NCI-H1105 treated with DMSO at 0.1 percent for 48 hours (cell line): Measurements from ENCODE around the gene ARL3.
"Not testable (repeated sequence)": the region's sequence is repeated elsewhere in the genome, so short reads cannot be mapped to it uniquely, and the experiment has no call there.

Experiments used
- DNase-seq: peaks from one replicate; lab custom pipeline; 2025; lab: John Stamatoyannopoulos, UW

Gene ARL3, protein sequence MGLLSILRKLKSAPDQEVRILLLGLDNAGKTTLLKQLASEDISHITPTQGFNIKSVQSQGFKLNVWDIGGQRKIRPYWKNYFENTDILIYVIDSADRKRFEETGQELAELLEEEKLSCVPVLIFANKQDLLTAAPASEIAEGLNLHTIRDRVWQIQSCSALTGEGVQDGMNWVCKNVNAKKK

DNA sequence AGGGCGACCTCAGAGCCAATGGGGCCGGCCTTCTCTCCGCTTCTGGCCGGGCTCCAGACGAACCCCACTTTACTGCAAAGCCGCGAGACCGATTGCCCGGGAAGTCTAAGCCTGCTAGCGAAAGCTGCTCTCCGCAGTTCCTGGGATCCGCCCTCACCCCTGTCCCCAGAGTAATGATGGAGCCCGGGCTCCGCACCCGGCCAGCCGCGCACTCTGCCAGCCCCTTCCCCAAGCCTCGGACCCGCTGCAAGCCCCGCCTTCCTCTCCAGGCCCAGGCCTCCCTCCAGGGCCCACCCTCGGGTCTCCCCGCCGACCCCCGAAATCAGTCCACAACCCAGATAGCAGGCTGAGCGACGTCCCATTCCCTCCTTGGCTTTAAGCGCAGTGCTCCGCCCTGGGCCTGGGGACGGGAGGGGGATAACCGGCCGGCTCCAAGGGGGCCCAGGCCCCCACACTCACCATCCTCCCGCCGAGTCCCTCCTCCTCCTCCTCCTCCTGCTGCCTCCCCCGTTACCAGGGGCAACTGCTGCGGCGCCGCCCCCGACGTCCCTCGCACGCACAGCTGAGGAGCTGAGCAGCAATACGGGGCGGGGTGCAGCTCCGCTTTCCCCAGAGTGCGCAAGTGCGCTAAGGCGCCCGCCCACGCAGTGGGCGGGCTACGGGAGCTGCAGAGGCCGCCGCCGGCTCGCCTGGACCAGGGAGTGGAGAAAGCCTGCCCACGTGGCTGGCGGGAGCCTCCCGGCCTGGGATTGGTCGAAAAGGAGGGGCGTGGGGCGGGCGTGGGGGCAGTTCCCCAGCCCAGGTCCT is at the start of gene ARL3:
Gene ARL3, minus strand, starts transcription at position 584 of the 807 bp plus-strand sequence. Its CDS starts 122 bp downstream, at position 462.
- DNase-seq, result peak; percentile 93

DNA sequence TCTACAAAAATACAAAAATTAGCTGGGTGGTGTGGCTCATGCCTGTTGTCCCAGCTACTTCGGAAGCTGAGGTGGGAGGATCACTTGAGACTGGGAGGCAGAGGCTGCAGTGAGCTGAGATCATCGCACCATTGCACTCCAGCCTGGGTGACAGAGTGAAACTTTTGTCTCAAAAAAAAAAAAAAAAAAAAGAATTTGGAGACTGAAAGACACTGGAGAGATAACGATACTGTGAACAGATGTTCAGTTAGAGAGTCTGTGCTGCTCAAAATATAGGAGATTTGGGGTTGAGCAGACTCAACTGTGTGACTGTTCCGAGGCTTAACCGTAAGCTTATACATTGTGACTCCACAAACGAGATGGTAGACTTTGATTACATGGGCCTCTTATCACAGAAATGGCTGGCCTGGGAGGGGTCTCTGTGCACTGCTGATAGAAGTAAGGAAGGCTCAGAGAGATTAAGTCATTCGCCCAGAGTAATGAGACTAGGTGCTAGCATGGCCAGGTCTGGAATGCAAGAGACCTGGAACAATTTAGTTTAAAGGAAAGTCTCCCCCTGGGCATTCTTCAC is 48.9 kb upstream of the ARL3 start:
- DNase-seq, result no peak

DNA sequence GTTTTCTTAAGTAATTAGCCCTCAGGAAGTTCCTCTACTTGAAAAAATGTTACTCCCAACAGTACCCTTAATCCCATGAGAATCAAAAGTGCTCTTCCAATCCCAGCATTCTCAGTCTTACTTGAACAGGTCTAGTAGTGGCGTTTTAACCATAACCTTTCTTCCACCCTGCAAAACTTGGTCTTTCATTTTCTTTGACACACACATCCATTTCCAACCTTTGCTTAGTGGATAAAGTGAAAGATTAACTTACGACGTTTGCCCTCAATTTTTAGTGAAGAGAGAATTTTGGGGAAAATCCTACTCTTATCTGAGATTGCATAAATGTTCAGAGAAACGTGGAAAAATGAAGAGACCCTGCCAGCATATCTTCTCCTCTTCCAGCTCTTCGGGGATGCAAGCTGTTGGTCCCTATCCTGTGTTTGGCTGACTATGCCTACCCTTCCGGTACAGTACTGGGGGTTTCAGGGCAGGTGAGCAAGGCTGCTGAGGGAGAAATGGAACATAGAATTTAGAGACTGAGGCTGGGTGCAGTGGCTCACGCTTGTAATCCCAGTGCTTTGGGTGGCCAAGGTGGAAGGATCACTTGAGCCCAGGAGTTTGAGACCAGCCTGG is 48.3 kb upstream of the ARL3 start:
- no peak for DNase-seq

DNA sequence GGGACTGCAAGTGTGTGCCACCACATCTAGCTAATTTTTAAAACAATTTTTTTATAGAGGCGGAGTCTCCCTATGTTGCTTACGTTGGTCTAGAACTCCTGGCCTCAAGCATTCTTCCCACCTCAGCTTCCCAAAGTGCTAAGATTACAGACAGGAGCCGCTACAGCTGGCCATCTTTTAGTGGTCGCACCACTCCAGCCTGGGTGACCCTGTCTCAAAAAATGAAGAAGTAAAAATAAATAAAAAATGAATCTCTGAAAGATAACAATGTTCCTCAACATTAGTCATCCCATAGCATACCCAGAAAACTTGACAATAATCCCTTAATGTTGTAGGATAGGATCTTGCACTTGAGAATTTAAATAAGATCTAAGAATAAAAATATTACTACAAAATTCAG is 47.8 kb upstream of the ARL3 start:
- DNase-seq, result no peak

DNA sequence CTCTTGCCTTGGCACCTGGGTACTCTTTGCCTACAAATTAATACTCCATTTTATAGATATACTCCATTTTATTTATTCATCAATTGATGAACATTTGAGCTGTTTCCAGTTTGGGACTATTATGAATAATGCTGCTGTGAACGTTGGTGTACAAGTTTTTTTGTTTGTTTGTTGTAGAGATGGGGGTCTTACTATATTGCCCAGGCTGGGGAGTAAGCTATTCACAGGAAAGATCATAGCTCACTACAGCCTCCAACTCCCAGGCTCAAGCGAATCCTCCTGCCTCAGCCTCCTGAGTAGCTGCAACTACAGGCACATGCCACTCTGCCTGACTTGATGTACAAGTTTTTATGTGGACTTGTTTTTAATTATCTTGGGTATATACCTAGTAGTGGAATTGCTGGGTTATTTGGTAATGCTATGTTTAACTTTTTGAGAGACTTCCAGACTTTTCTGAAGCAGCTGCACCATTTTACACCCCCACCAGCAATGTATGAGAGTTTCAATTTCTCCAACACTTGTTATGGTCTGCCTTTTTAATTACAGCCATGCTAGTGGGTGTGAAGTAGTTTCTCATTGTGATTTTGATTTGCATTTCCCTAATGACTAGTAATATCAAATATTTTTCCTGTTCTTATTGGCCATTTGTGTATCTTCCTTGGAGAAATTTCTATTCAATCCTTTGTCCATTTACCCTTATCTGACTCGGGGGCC is 45.5 kb upstream of the ARL3 start:
- no peak for DNase-seq

DNA sequence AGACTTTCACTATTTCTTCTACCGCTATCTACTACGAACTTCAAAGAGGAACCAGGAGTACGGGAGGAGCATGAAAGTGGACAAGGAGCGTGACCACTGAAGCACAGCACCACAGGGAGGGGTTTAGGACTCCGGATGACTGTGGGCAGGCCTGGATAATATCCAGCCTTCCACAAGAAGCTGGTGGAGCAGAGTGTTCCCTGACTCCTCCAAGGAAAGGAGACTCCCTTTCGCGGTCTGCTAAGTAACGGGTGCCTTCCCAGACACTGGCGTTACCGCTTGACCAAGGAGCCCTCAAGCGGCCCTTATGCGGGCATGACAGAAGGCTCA is 44.7 kb upstream of the ARL3 start:
- not testable (repeated sequence) for DNase-seq

DNA sequence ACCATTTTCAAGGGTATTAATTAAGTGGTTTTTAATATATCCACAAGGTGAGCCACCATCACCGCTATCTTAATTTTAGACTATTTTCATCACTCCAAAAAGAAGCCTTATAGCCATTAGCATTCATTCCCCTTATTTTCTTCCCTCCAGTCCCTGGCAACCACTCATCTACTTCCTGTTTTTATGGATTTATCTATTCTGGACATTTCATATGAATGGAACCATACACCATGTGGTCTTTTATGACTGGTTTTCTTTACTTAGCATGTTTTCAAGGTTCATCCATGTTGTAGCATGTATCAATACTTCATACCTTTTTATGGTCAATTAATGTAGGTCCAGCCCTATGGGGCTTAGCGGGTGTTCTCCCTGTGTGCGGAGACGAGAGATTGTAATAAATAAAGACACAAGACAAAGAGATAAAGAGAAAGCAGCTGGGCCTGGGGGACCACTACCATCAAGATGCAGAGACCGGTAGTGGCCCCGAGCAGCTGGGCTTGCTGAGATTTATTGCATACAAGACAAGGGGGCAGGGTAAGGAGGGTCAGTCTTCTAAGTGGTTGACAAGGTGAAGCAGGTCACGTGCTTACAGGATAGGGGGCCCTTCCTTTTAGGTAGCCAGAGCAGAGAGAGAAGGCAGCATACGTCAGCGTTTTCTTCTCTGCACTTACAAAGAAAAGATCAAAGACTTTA is 44.2 kb upstream of the ARL3 start:
- no peak for DNase-seq

DNA sequence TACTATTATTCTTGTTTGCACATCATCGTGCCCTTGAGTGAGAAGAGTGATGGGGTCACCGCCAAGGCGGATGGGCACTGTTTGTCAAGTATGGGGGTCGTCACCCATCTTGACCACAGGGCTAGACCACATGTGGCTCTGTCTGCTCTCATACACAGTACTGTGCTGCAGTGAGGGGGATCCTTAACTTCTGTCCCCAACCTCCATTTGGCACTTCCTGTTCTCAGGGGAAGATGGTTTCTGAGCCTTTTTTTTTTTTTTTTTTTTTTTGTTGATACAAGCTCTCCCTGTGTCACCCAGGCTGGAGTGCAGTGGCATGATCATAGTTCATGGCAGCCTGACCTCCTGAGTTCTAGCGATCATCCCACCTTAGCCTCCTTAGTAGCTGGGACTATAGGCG is 43.1 kb upstream of the ARL3 start:
- DNase-seq, result no peak

DNA sequence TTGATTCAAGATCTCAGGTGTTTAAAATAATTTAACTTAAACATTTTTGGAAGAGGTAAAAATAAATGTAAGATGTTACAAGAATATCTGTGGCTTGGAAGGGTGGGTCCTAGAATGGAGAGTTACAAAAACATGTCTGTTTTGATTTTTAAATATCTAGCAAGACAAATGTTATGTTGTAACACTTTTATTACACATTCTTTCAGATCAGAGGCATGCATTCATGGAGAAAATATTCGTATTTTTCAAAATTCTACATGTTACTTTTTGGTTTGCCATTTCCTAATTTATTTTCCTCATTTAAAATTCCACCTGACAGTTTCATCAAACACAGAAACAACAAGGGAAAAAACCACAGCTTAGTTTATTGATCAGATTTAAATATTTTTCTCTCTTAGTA is 39.5 kb upstream of the ARL3 start:
- DNase-seq, result no peak

DNA sequence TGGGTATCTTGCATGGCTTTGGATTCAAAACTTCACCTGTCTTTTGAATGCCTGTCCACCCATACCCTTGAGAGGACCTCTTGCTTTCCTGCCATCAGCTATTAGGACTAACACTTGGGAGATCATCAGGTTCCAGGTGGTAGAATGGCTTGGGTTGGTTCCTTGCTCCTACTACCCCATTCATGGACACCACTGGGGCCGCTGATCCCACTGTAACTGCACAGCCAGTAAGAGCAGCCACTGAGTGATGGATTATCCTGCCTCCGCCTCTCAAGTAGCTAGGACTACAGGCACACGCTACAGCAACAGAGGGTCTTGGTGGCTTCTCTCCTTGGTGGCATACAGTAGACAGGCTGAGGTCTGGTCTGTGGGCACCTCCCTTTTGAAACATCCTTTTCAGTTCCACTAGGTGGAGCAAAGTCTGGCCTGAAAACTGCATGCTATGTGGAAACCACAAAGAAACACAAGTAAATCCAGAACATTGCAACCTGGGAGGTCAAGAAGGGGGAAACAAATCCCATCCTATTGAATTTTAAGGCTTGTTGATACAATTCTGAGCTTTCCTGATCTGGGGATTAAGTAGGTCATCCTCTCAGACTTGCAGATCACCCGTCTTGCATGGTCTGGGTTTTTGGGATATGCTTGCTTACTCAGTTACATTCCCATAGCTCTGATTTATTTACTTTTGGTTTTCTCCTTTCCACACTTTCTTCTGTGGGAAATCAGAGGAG is 38.9 kb upstream of the ARL3 start:
- DNase-seq, result no peak

DNA sequence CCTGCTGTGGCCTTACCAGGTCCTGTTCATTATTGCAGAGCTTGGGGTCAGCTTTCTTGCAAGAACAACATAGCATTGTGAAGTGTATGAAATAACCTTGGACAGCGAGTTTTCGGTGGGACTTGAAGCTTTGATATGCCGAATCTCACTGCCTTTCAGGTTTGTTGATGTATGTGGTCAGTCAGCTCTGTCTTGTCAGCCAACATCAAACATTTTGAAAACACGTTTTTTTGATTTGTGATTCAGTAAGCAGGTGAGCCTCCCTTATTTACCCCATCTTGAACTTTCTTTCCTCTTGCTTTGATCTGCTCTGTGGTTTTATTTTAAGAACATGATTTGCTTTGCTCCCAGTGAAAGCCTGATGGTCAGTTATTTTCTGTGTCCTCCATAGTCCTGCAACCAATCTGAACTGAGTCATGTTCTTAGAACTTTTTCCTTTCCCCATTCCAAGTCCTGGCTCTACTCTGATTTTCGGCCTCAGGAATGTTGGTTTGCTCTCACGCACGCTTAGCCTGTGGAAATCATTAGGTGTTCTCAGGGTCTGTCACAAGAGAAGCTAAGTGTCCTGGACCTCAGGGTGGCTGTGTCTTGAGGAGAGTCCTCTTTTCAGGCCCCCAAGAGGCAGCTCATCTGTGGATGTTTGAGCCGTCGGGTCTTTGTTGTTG is 38.2 kb upstream of the ARL3 start:
- no peak for DNase-seq

DNA sequence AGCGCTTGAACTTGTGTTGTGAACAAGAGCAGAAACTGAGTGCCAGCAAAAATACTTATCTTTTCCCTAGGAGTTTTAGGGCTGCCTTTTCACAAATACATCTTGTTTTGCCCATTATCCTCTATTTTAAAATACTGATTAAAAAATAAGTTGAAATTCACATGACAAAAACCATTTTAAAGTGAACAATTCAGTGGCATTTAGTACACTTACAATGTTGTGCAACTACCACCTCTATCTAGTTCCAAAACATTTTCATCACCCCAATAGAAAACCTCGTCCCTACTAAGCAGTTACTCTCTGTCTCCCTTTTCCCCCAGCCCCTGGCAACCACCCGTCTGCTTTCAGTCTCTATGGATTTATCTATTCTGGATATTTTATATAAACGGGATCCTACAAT is 31.0 kb upstream of the ARL3 start:
- no peak for DNase-seq

DNA sequence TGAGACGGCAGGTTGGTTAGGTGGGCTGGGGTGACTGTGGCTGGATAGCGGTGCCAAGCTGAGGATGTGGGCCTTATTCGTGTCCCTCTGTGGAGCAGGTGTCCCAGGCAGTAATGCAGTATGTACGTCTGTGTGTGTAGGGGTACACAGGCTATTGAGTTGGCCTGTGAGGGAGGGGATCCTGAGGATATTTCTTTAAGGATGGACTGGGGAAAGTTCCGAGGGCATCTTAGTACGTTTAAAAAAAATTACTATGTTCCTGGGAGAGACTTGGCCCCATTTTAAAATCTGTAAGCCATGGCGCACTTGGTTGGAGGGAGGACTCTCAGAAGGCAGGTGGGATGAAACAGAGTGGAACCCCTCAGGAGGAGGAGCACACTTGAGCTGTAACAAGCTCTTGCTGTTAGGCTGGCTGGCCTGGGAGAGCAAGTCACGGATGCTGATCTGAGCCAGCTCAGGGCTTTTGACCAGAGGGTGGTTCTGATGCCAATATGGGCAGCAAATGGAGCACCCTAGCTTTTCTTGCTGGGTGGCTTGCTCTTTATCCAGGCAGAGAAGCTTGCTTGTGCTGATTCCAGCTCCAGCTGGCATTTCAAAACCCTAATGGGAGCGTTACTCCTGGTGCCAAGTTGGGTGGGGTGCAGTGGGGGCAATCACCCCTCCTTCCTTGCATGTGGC is 30.3 kb upstream of the ARL3 start:
- no peak for DNase-seq

DNA sequence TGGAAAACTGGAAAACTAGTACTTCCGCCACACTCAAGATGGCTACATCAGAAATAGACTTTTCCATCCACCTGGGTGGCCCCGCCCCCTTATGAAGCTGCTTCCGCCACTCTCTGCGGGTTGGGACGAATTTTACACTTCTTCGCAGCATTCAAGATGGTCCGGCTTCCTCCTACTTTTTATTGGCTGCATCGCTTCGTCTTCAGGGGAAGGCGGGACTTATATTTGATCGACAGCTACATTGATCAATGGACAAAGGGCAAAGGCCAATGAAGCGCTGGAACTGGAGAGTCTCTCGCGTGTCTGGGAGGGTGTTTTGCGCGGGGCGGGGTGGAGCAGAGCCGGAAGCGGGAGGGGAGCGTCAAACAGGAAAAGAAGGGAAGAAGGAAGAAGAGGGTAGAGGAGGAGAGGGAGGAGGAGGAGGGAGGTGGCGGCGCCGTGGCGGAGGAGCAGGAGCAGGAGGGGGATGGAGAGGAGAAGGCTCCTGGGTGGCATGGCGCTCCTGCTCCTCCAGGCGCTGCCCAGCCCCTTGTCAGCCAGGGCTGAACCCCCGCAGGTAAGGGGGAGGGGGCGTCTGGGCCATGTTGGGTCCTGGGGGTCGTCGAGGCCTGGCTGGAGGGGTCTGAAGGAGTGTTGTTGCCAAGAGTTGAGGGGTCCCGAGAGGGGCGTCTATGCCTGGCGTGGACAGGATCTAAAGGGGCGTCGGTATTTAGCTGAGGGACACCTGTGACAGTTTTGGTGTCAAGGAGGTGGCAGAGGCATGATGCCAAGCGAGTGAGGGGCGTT is 29.6 kb upstream of the ARL3 start, which contains the start of gene WBP1L:
Gene WBP1L, plus strand, starts transcription at position 361 of the 786 bp plus-strand sequence. Its CDS starts 106 bp downstream, at position 467.
- peak; percentile 95 for DNase-seq

DNA sequence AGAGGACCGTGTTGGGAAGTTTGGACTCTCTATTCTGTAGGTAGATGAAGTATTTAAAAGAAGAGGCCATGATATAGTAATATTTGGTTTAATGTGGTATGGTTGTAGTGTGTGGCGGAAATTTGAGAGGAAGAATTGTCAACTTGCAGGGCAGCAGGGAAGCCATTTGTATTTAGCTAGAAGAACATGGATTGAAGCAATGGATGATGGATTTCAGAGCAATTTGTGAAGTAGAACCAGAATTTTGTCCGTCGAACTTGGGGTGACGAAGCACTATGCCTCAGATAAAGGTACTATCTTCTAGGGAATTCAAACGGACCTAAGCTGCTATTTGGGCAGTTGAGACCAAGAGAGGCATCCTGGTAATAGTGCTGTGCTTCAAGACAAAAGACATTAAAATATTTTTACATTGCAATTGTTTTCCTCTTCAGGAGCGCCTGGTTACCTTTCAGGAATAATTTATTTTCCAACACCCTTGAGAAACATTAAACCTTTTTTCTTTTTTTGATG is 28.9 kb upstream of the ARL3 start:
- DNase-seq, result no peak

DNA sequence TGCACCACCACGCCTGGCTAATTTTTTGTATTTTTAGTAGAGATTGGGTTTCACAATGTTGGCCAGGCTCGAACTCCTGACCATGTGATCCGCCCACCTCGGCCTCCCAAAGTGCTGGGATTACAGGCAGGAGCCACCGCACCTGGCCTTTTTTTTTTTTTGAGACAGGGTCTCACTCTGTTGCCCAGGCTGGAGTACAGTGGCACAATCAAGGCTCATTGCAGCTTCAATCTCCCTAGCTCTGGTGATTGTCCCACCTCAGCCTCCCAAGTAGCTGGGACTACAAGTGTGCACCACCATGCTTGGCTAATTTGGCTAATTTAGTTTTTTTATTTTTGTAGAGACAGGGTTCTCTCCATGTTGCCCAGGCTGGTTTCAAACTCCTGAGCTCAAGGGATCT is 28.1 kb upstream of the ARL3 start:
- not testable (repeated sequence) for DNase-seq

DNA sequence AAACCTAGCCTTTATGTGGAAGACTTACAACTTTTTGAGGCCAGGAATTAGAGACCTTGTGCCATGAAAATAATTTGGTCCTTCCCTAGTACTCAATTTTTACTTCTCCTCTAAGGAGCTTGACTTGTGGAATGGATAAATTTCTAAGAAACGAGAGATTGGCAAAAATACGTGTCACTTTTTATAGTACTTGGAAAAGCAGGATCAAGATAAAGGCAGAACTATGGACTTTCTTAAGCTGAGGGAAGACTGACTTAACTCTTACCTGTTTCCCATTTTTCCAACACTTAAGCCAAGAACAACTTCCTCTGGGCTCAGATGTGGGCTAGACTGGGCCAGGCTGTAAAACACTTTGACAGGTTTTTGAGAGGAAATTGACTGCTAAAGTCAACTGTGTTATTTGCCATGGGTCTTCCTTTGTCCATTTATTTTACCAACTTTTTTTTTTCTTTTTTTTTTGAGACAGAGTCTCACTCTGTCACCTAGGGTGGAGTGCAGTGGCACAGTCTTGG is 27.6 kb upstream of the ARL3 start:
- no peak for DNase-seq

DNA sequence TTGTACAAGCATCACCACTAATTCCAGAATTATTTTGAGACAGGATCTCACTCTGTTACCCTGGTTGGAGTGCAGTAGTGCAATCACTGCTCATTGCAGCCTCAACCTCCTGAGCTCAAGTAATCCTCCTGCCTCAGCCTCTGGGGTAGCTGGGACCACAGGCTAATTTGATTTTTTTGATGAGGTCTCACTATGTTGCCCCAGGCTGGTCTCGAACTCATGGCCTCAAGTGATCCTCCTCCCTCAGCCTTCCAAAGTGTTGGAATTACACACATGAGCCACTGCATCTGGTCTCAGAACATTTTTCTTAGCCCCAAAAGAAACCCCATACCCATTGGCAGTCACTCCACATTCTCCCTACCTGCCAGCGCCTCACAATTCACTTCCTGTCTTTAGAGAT is 26.0 kb upstream of the ARL3 start:
- no peak for DNase-seq

DNA sequence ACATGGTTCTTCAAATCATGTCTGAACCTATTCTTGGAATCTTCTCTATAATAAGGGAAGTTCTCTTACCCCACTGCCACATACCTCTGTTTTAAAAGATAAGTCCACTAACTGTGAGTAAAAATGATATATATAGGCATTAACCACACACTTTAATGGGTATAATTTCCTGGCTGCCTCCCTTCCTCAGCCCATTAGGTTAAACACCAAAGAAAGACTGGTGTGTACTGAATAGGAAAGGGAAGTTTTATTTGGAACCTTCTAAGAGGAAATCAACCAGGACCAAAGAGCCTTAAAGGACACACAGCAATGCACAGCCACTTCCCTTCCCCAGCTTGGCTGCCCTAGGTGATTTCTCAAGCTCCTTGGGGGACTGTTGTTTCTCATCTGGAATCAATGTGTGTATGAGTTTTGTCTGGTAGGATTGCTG is 24.5 kb upstream of the ARL3 start:
- DNase-seq, result no peak
